ENCODE results near the gene TULP4.
"Not testable (repeated sequence)": the region's sequence is repeated elsewhere in the genome, so short reads cannot be mapped to it uniquely, and the experiment has no call there.

Gene TULP4

DNA sequence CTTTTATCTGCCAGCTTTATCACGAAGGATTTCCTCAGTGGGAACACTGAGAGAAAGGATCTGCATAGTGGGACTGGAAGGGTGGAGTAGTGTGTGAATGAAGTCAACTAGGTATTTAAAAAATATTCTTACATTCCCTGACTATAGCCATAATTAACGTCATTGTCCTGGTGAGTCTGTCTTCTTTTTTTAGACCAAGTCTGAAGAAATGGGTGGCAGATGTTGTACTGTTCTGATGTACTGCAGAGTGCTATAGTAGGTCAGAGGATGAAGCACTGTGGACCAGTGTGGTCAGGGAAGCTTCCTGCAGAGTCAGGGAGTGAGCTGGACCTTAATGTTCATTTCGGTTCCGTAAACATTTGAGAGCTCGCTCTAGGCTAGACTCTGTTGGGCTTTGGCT is 11.9 kb downstream of the TULP4 start:
- DNase-seq (ENCODE audit: extremely low read depth in 1 of 2, low read depth in 1 of 2) = no peak

DNA sequence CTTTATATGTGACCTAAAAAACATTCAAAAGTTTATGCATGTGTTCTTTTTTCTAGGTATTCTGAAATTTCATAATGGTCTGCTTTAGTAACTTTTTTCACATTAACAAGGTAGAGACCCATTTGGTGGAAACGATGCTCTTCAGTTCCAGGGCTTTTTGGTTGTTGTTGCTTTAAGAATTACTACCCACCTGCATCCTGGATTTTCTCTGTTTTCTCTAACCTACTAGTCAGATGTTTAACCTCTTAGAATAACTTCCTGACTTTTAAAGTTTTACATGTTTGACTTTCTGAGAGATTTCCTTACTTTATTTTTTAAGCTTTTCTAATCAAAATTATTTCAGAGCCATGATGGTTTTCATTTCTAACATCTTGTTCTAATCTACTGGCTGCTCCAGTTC is 14.9 kb downstream of the TULP4 start:
- DNase-seq (ENCODE audit: extremely low read depth in 1 of 2, low read depth in 1 of 2) = no peak

DNA sequence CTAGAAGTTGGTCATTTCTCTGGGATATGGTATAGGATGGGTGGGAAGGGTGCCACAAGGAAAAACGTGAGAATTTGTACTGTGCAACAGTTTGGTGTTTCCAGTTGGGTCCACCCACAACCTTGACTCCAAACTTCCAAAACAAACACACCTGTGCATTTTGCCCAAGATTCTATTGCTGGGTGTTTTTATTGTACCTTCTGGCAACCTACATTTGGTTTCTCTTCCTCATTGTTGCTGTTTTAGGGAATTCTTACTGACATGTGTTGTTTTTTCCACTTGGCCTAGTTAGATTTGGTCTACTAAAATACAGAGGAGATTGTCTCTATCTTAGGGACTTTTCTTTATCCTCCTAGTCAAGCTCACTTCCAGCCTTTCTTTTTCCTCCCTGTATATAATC is 16.7 kb downstream of the TULP4 start:
- DNase-seq (ENCODE audit: extremely low read depth in 1 of 2, low read depth in 1 of 2) = no peak

DNA sequence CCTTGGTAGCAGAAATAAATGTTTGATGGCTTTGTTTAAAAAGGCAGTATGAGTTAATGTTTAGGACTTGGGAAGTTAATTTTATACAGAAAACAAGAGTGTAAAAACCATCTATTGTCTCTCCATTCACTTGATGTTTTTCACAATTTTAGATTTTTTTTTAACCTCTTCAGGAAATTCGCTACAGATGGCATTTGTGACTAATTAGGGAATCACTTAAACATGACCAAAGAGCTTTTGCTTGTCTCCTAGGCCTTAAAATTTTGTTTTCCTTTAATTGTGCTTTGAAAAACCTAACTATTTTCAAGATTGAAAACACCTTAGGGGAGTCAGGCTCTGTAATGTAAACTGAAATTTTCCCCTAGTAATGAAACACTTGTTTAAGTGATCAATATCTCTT is 17.3 kb downstream of the TULP4 start:
- no peak for DNase-seq (ENCODE audit: extremely low read depth in 1 of 2, low read depth in 1 of 2)

DNA sequence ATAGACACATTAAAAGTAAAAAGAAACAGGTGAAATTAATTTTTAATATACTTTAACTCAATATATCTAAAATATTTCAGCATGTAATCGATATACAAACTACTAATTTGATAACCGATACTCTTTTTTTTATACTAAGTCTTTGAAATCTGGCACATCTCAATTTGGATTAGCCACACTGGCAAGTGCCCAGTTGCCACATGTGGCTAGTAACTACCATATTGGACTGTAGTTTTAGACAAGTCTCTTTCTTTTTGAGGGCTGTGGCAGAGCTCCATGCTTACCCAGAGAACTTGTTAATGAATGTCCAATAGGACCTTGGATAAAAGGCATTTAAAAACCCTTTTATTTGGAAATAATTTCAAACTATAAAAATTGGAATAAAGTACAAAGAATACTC is 17.8 kb downstream of the TULP4 start:
- no peak for DNase-seq (ENCODE audit: extremely low read depth in 1 of 2, low read depth in 1 of 2)

DNA sequence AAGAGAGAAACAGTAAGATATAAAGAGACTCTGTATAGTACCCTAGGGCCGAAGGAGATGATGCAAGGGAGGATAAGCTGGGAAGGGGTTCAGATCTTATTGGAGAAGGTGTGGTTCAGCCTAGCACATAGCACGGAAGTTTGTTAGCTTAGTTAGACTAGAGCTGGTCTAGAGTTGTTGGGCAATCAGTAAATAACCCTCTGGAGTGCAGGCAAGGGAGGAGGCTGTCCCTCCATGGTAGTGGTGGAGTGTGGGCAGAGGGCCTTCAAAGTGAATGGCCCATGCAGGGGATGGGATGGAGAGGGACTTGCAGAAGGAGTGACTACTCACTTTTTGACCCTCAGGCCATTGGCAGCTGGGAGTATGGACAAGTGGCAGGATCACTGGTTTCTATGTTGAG is 20.0 kb downstream of the TULP4 start:
- no peak for DNase-seq (ENCODE audit: extremely low read depth in 1 of 2, low read depth in 1 of 2)

DNA sequence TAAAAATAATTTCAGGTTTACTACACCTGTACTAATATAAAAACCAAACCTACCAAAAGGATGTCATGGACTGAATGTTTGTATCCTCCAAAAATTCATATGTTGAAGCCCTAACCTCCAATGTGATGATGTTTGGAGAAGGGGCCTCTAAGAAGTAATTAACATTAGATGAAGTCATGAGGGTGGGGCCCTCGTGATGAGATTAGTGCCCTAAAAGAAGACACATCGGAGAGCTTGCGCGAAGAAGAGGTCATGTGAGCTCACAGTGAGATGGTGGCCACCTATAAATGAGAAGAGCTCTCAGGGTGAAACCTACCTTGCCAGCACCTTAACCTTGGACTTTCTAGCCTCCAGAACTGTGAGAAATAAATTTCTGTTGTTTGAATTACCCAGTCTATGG is 20.8 kb downstream of the TULP4 start:
- DNase-seq (ENCODE audit: extremely low read depth in 1 of 2, low read depth in 1 of 2) = no peak

DNA sequence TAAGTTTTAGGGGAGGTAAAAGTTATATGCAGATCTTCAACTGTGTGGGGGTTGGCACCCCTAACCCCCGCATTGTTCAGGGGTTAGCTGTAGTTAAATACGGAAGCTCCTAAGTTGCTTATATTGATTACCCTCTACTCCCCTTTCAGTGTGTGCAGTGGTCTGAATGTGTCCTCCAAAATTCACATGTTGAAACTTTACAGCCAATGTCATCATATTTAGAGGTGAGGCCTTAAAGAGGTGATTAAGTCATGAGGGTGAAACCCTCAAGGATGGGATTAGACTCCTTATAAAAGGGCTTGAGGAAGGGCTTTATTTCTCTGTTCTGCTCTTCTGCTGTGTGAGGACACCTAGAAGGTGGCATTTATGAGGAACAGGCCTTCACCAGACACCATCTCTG is 22.3 kb downstream of the TULP4 start:
- DNase-seq (ENCODE audit: extremely low read depth in 1 of 2, low read depth in 1 of 2) = no peak

DNA sequence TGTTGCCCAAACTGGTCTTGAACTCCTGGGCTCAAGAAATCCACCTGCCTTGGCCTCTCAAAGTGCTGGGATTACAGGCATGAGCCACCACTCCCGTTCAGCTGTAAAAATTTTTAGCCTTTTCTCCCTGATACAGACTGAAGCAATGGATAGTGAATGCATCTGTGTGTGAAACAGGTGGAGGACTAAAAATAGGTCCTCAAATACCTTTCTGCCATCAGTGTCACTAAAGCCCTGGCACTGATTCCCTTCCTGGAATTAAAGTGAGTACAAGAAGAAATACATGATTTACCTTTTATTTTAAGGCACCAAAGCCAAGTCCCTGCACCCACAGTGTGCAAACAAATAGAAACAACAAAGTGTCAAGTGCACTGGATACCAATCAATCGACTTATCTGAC is 25.1 kb downstream of the TULP4 start:
- no peak for DNase-seq (ENCODE audit: extremely low read depth in 1 of 2, low read depth in 1 of 2)

DNA sequence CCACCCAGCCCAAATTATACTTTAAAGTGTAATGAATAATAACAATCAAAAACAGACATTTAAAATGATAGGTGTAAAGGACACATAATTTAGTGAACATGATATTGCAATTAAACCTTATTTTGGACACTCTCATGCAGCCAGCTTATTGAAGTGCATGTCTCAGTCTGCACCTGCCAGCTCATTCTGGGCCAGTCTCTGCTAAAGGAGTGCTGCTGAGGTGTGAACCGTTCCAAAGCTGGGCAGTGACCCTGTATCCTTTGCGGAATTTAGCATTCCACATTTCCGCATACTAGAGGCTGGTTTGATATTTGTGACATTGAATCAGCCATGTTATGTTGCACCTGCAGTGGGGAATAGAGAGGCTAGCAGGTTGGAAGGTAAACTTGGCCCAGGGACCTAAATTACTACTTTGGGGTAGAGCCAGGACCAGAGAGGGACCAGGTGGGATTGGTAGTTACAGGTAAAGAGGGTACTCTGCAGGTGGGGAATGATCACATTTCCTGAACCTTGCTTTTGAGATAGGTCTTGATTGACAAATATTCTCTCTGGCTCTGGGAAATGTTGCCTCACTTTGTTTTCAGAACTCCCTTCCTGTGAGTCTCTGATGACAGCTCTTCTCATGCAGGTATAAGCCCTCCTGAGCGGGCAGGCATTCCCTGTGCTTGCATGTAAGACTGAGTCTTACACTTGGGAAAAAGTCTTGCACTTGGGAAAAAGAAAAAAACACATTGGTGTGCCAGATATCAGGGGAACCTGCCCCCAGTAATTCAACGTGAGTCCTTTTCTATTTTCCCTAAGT is 26.2 kb downstream of the TULP4 start:
- no peak for DNase-seq (ENCODE audit: extremely low read depth in 1 of 2, low read depth in 1 of 2)

DNA sequence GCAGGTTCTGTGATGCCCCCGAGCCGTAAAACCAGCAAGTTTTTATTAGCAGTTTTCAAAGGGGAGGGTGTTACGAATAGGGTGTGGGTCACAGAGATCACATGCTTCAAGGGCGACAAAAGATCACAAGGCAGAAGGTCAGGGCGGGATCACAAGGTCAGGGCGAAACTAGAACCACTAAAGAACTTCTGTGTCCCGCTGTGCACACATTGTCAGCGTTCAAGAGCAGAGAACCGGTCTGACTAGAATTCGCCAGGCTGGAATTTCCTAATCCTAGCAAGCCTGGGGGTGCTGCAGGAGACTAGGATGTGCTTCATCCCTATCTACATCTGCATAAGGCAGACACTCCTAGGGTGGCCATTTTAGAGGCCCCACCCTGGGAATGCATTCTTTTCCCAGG is 26.9 kb downstream of the TULP4 start:
- not testable (repeated sequence) for DNase-seq (ENCODE audit: extremely low read depth in 1 of 2, low read depth in 1 of 2)

DNA sequence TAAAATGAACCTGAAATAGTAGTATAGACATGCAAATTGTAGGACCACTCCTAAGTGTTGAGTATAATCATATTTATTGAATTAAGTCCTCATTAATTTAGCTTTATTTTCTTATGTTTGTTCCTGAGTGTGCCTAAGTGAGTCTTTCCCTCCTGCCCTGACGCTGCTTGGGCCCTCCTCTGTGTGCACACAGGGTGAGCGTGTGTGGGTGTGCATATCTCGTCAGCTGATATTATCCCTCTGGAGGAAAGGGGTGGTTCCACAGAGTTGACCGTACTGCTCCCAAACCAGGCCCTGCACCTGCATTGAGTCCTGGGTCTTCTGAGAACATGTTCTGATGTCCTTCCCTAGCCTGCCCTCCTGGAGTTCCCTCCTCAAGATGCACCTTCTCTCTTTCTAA is 28.0 kb downstream of the TULP4 start:
- DNase-seq (ENCODE audit: extremely low read depth in 1 of 2, low read depth in 1 of 2) = no peak

DNA sequence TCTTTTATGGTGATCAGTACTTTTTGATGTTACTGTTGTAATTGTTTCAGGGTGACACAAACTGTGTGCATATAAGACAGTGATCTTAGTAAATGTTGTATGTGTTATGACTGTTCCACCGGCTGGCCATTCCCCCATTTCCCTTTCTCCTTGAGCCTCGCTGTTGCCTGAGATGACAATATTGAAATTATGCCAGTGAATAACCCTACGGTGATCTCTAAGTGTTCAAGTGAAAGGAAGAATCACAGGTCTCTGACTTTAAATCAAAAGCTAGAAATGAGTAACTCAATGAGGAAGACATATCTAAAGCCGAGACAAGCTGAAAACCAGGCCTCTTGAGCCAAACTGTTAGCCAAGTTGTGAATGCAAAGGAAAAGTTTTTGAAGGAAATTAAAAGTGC is 32.3 kb downstream of the TULP4 start:
- DNase-seq (ENCODE audit: extremely low read depth in 1 of 2, low read depth in 1 of 2) = no peak

DNA sequence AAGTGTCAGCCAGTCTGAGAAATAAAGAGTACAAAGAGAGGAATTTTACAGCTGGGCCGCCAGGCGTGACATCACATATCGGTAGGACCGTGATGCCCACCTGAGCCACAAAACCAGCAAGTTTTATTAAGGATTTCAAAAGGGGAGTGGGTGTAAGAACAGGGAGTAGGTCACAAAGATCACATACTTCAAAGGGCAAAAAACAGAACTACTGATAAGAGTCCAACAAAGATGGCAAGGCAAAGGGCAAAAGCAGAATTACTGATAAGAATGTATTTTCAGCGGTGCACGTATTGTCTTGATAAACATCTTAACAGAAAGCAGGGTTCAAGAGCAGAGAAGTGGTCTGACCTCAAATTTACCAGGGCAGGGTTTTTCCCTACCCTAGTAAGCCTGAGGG is 33.2 kb downstream of the TULP4 start:
- not testable (repeated sequence) for DNase-seq (ENCODE audit: extremely low read depth in 1 of 2, low read depth in 1 of 2)

DNA sequence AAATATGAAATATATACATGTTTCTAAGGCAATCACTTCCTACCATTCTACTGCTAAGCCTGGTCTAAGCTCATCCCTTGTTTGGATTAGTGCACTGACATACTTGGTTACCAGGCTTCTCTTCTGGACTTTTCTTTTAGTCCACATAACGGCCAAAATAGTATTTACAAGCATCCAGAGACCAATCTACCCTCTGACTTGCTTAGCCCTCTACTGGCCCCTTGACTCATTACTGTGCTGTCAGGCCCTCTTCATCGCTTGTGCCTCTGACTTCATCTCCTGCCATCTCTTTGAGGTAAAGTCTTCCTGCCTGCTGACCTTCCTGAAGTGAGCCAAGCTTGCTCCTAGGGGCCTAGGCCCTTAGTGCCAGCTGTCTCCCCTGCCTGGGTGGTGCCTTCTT is 35.1 kb downstream of the TULP4 start:
- DNase-seq (ENCODE audit: extremely low read depth in 1 of 2, low read depth in 1 of 2) = no peak

DNA sequence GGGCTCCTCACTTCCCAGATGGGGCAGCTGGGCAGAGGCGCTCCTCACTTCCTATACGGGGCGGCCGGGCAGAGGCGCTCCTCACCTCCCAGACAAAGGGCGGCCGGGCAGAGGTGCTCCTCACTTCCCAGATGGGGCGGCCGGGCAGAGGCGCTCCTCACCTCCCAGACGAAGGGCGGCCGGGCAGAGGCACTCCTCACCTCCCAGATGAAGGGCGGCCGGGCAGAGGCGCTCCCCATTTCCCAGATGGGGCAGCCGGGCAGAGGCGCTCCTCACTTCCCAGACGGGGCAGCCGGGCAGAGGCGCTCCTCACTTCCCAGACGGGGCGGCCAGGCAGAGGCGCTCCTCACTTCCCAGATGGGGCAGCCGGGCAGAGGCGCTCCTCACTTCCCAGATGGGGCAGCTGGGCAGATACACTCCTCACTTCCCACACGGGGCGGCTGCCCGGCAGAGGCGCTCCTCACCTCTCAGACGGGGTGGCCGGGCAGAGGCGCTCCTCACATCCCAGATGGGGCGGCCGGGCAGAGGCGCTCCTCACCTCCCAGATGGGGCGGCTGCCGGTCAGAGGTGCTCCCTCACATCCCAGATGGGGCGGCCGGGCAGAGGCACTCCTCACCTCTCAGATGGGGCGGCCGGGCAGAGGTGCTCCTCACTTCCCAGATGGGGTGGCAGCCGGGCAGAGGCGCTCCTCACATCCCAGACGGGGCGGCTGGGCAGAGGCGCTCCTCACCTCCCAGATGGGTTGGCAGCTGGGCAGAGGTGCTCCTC is 36.7 kb downstream of the TULP4 start:
- DNase-seq (ENCODE audit: extremely low read depth in 1 of 2, low read depth in 1 of 2) = not testable (repeated sequence)

DNA sequence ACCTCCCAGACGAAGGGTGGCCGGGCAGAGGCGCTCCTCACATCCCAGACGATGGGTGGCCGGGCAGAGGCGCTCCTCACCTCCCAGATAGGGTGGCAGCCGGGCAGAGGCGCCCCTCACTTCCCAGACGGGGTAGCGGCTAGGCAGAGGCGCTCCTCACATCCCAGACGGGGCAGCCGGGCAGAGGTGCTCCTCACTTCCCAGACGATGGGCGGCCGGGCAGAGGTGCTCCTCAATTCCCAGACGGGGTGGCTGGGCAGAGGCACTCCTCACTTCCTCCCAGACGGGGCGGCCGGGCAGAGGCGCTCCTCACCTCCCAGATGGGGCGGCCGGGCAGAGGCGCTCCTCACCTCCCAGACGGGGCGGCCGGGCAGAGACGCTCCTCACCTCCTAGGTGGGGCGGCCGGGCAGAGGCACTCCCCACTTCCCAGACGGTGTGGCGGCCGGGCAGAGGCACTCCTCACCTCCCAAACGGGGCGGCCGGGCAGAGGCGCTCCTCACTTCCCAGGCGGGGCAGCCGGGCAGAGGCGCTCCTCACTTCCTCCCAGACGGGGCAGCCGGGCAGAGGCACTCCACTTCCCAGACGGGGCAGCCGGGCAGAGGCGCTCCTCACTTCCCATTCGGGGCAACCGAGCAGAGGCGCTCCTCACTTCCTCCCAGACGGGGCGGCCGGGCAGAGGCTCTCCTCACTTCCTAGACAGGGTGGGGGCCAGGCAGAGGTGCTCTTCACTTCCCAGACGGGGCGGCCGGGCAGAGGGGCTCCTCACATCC is 37.4 kb downstream of the TULP4 start:
- DNase-seq (ENCODE audit: extremely low read depth in 1 of 2, low read depth in 1 of 2) = not testable (repeated sequence)

DNA sequence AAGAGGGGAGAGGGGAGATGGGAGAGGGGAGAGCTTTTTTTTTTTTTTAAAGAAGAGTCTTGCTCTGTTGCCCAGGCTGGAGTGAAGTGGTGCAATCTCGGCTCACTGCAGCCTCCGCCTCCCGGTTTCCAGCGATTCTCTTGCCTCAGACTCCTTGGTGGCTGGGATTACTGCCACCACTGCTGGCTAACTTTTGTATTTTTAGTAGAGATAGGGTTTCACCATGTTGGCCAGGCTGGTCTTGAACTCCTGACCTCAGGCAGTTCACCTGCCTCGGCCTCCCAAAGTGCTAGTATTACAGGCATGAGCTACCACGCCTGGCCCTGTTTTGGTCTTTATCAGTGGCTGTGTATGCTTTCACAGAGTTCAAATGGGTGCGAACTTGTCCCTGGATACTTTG is 38.5 kb downstream of the TULP4 start:
- not testable (repeated sequence) for DNase-seq (ENCODE audit: extremely low read depth in 1 of 2, low read depth in 1 of 2)

DNA sequence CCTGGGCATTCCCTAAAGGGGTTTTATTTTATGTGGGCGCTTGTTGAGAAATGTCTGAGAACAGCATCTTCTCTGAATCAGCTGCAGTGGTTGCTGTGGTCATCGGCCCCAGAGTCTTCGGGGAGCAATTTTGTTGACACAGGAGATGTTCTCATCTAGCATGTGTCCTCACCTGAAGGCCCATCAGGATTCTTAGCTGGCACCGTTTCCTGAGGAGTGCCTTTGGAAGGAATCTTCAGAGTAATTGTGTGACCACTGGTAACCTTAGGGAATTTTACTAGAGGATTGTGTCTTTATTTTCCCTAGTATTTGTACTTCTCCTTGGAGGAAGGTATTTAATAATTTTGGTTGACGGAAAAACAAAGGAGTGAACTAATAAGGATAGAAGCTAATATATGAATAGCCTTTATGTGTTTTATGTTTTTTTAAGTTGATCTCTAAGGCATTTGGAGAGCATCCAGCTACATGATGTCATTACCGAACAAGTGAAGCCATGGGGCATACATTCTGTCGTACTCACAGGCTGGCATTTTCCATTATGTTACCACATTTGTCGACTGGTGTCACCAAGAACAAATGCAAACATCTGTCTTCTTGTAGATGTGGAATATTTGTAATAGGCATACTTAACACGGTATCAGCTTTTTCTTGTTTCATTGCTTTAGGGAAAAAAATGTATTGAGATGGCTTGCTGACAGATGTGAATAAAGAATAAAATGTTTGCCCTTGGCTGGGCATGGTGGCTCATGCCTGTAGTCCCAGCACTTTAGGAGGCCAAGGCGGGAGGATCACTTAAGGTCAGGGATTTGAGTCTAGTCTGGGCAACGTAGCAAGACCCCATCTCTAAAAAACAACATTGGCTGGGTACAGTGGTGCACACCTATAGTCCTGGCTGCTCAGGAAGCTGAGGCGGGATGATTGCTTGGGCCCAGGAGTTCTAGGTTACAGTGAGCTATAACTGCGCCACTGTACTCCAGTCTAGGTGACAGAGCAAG is 41.9 kb downstream of the TULP4 start:
- DNase-seq (ENCODE audit: extremely low read depth in 1 of 2, low read depth in 1 of 2) = no peak
